Upper lobe of left lung (tissue), 6 donors: ENCODE results near the gene DNAH10. TPM values are rescaled to one million over a fixed set of nuclear protein-coding genes. Genes with fewer than 3 reads are reported as not detected.

ENCODE experiments used
- ATAC-seq, 2 donors: fragments of 200-7000 bp; cut with Tn5 transposase; one replicate each; pipeline ENCODE4 v1.9.1; 2022; ENCODE audit warnings: mild to moderate bottlenecking in 2 of 2, moderate library complexity in 2 of 2; ENCODE audit not compliant: low FRiP score in 2 of 2
- DNase-seq, 2 donors: peaks; one replicate each; pipeline ENCODE4 v3.0.0-alpha.2; 2019 to 2020
- H3K27ac ChIP-seq, 4 donors: fragments of 200-600 bp; sonication (generic); one replicate each; pipeline ENCODE4 v1.5.1; 2016 to 2019
- H3K27me3 ChIP-seq, 4 donors: fragments of 200-600 bp; sonication (generic); one replicate each; pipeline ENCODE4 v1.5.1; 2017 to 2019
- H3K36me3 ChIP-seq, 4 donors: fragments of 200-600 bp; sonication (generic); one replicate each; pipeline ENCODE4 v1.5.1; 2016 to 2019
- H3K4me1 ChIP-seq, 4 donors: fragments of 200-600 bp; sonication (generic); one replicate each; pipeline ENCODE4 v1.5.1; 2018 to 2019
- H3K4me3 ChIP-seq, 4 donors: fragments of 200-600 bp; sonication (generic); one replicate each; pipeline ENCODE4 v1.5.1; 2017 to 2019; ENCODE audit warnings: mild to moderate bottlenecking in 2 of 4, moderate library complexity in 1 of 4
- H3K9me3 ChIP-seq, 4 donors: fragments of 200-600 bp; sonication (generic); one replicate each; pipeline ENCODE4 v1.5.1; 2018 to 2019
- CTCF ChIP-seq, 6 experiments: fragments of 450-650 bp in 4 of 6; fragments of 200-600 bp in 2 of 6; sonication (generic) in 2 of 6; IDR thresholded peaks; one replicate each; pipeline ENCODE4 v1.5.1; 2016 to 2019; ENCODE audit warnings: antibody characterized with exemption in 6 of 6
- EP300 ChIP-seq, 4 donors: sonication (generic); formaldehyde crosslinking; IDR thresholded peaks; one replicate each; pipeline ENCODE4 v1.5.1; 2017; ENCODE audit warnings: antibody characterized with exemption in 4 of 4, control low read depth in 2 of 4
- POLR2A ChIP-seq, 4 donors: fragments of 450-650 bp; IDR thresholded peaks; one replicate each; pipeline ENCODE4 v1.5.1; 2016 to 2017; ENCODE audit warnings: antibody characterized with exemption in 4 of 4, mild to moderate bottlenecking in 2 of 4
- POLR2AphosphoS5 ChIP-seq, 2 donors: sonication (generic); formaldehyde crosslinking; IDR thresholded peaks; one replicate each; pipeline ENCODE4 v1.5.1; 2017; ENCODE audit warnings: antibody characterized with exemption in 2 of 2
- WGBS, 2 donors: methylation state at CpG; one replicate each; pipeline ENCODE4 v1.1.5; 2017 to 2018; 5-methylcytosine and 5-hydroxymethylcytosine counted together
- total RNA-seq, 6 donors: library from RNA; depleted of rRNA in 4 of 6; stranded (reverse); fragments of >200 nt in 4 of 6; gene quantifications; one replicate each; pipeline versions ENCODE4 v1.1.0 to v1.2.1, GENCODE V29; 2016 to 2021
- donor health status: DM: no; HTN: no; CAD: no; lungs with moderate emphysema.
- donor health status: DM: no; HTN: yes; CAD: no; lungs with severe emphysema.

Gene DNAH10
- total RNA-seq, 6 donors from 2014 or later, result 0.31 to 46.0 (median 8.3) TPM

GRCh38 chr12:123942911-123943648 lies 181.0 kb downstream of the DNAH10 start:
- no peak for TF ChIP-seq POLR2AphosphoS5 (IDR thresholded peaks at IDR 0.05)
- no peak for TF ChIP-seq CTCF (IDR thresholded peaks at IDR 0.05)
- TF ChIP-seq EP300 (IDR thresholded peaks at IDR 0.05), result no peak
- no peak for TF ChIP-seq POLR2A (IDR thresholded peaks at IDR 0.05)
- WGBS, 2 donors, result 68 to 95% methylated on average over 2 to 15 of the region's 16 CpGs
- Histone ChIP-seq H3K27ac (no peak overlapping the region), H3K27me3 (no peaks in the 10 kb centered on the region), H3K4me3 (no peak overlapping the region), H3K4me1 (peaks cover 8 to 32% (median 18%) of the 10 kb centered on the region in 4 donors), H3K36me3 (peaks cover 0 to 49% (median 33%) of the 10 kb centered on the region in 4 donors), H3K9me3 (no peaks in the 10 kb centered on the region)
- peak in 1 of 2 donors; percentile 65 for DNase-seq
- no peak for ATAC-seq

GRCh38 chr12:123943816-123944215 lies 181.7 kb downstream of the DNAH10 start:
- Histone ChIP-seq H3K27ac (no peak overlapping the region), H3K9me3 (no peaks in the 10 kb centered on the region), H3K4me3 (no peak overlapping the region), H3K27me3 (no peaks in the 10 kb centered on the region), H3K4me1 (peaks cover 8 to 25% (median 12%) of the 10 kb centered on the region in 4 donors), H3K36me3 (peaks cover 0 to 49% (median 33%) of the 10 kb centered on the region in 4 donors)
- no peak for DNase-seq
- WGBS, 2 donors, result 71 to 79% methylated on average over 4 to 5 of the region's 5 CpGs
- ATAC-seq, result no peak
- TF ChIP-seq POLR2AphosphoS5 (IDR thresholded peaks at IDR 0.05), result no peak
- no peak for TF ChIP-seq EP300 (IDR thresholded peaks at IDR 0.05)
- no peak for TF ChIP-seq CTCF (IDR thresholded peaks at IDR 0.05)
- TF ChIP-seq POLR2A (IDR thresholded peaks at IDR 0.05), result no peak

GRCh38 chr12:123944696-123945095 lies 182.6 kb downstream of the DNAH10 start:
- peaks cover 8 to 23% (median 12%) of the 10 kb centered on the region in 4 donors for H3K4me1 ChIP-seq
- TF ChIP-seq POLR2A (IDR thresholded peaks at IDR 0.05) (no peak), EP300 (IDR thresholded peaks at IDR 0.05) (no peak), POLR2AphosphoS5 (IDR thresholded peaks at IDR 0.05) (no peak), CTCF (IDR thresholded peaks at IDR 0.05) (no peak)
- no peak for ATAC-seq
- no peak overlapping the region for H3K4me3 ChIP-seq
- H3K36me3 ChIP-seq, result peaks cover 0 to 48% (median 30%) of the 10 kb centered on the region in 4 donors
- H3K9me3 ChIP-seq, result no peaks in the 10 kb centered on the region
- DNase-seq, result no peak
- 88 to 93% methylated on average over 10 of the region's 10 CpGs for WGBS, 2 donors
- no peaks in the 10 kb centered on the region for H3K27me3 ChIP-seq
- no peak overlapping the region for H3K27ac ChIP-seq

- ATAC-seq (no peak), DNase-seq (no peak)
- no peaks in the 10 kb centered on the region for H3K9me3 ChIP-seq
- no peak overlapping the region for H3K4me3 ChIP-seq
- H3K36me3 ChIP-seq, result peaks cover 0 to 40% (median 24%) of the 10 kb centered on the region in 4 donors
- no peaks in the 10 kb centered on the region for H3K27me3 ChIP-seq
- peaks cover 8 to 23% (median 13%) of the 10 kb centered on the region in 4 donors for H3K4me1 ChIP-seq
- peak overlapping the region; percentile 32 to 76 (median 58) for H3K27ac ChIP-seq
- 83 to 90% methylated on average over 23 to 25 of the region's 25 CpGs for WGBS, 2 donors
- TF ChIP-seq POLR2A (IDR thresholded peaks at IDR 0.05) (no peak), POLR2AphosphoS5 (IDR thresholded peaks at IDR 0.05) (no peak), CTCF (IDR thresholded peaks at IDR 0.05) (no peak), EP300 (IDR thresholded peaks at IDR 0.05) (no peak)
Observed at GRCh38 chr12:123945287-123946151, 183.4 kb downstream of the DNAH10 start.
